ENCODE results near the gene MEGF6.

MEGF6 gene

GRCh38 chr1:3525551-3526482, 85.5 kb downstream of the MEGF6 start:
- in situ Hi-C loops (cut with MboI; ENCODE audit: low sequenced_read_pairs), result no loop called here

GRCh38 chr1:3524556-3525203, 86.6 kb downstream of the MEGF6 start:
- in situ Hi-C loops (cut with MboI; ENCODE audit: low sequenced_read_pairs), result no loop called here

- in situ Hi-C loops (cut with MboI; ENCODE audit: low sequenced_read_pairs), result no loop called here
Observed at GRCh38 chr1:3523980-3524379, 87.3 kb downstream of the MEGF6 start.

GRCh38 chr1:3522564-3523265, 88.6 kb downstream of the MEGF6 start:
- in situ Hi-C loops (cut with MboI; ENCODE audit: low sequenced_read_pairs), result no loop called here

GRCh38 chr1:3522112-3522511, 89.2 kb downstream of the MEGF6 start:
- in situ Hi-C loops (cut with MboI; ENCODE audit: low sequenced_read_pairs), result no loop called here

- in situ Hi-C loops (cut with MboI; ENCODE audit: low sequenced_read_pairs), result no loop called here
Observed at GRCh38 chr1:3521426-3521825, 89.9 kb downstream of the MEGF6 start.

GRCh38 chr1:3520419-3521378, 90.6 kb downstream of the MEGF6 start:
- in situ Hi-C loops (cut with MboI; ENCODE audit: low sequenced_read_pairs), result no loop called here

- in situ Hi-C loops (cut with MboI; ENCODE audit: low sequenced_read_pairs), result no loop called here
Observed at GRCh38 chr1:3519301-3519885, 91.9 kb downstream of the MEGF6 start.

- in situ Hi-C loops (cut with MboI; ENCODE audit: low sequenced_read_pairs), result no loop called here
Observed at GRCh38 chr1:3518756-3519155, 92.6 kb downstream of the MEGF6 start.

GRCh38 chr1:3518256-3518655, 93.1 kb downstream of the MEGF6 start:
- in situ Hi-C loops (cut with MboI; ENCODE audit: low sequenced_read_pairs), result no loop called here

GRCh38 chr1:3516911-3517675, 94.2 kb downstream of the MEGF6 start:
- in situ Hi-C loops (cut with MboI; ENCODE audit: low sequenced_read_pairs), result no loop called here

- in situ Hi-C loops (cut with MboI; ENCODE audit: low sequenced_read_pairs), result no loop called here
Observed at GRCh38 chr1:3516481-3516869, 94.8 kb downstream of the MEGF6 start.

GRCh38 chr1:3515774-3516480, 95.4 kb downstream of the MEGF6 start:
- in situ Hi-C loops (cut with MboI; ENCODE audit: low sequenced_read_pairs), result no loop called here

- in situ Hi-C loops (cut with MboI; ENCODE audit: low sequenced_read_pairs), result no loop called here
Observed at GRCh38 chr1:3515272-3515671, 96.0 kb downstream of the MEGF6 start.

- in situ Hi-C loops (cut with MboI; ENCODE audit: low sequenced_read_pairs), result no loop called here
Observed at GRCh38 chr1:3514404-3514803, 96.9 kb downstream of the MEGF6 start.

- in situ Hi-C loops (cut with MboI; ENCODE audit: low sequenced_read_pairs), result no loop called here
Observed at GRCh38 chr1:3511856-3512255, 99.5 kb downstream of the MEGF6 start.

- in situ Hi-C loops (cut with MboI; ENCODE audit: low sequenced_read_pairs), result no loop called here
Observed at GRCh38 chr1:3511306-3511705, 100.0 kb downstream of the MEGF6 start.

- in situ Hi-C loops (cut with MboI; ENCODE audit: low sequenced_read_pairs), result no loop called here
Observed at GRCh38 chr1:3510956-3511250, 100.4 kb downstream of the MEGF6 start.
